Lower leg skin (tissue), 4 donors: Measurements from ENCODE around the gene CAMK2A. TPM values are rescaled to one million over a fixed set of nuclear protein-coding genes. Genes with fewer than 3 reads are reported as not detected.

Experiments
- DNase-seq, 2 donors: peaks; one replicate each; pipeline ENCODE4 v3.0.0-alpha.2; 2019; ENCODE audit warnings: low spot score in 2 of 2
- H3K4me3 ChIP-seq: fragments of 200-600 bp; sonication (generic); 2 replicates; pipeline ENCODE4 v1.5.1; 2017; ENCODE audit warnings: mild to moderate bottlenecking, low read depth; ENCODE audit not compliant: poor library complexity, severe bottlenecking
- CTCF ChIP-seq, 3 donors: fragments of 450-650 bp; IDR thresholded peaks; one replicate each; pipeline ENCODE4 v1.5.1; 2016; ENCODE audit warnings: antibody characterized with exemption in 3 of 3, mild to moderate bottlenecking in 3 of 3, moderate library complexity in 2 of 3
- POLR2A ChIP-seq, 2 donors: fragments of 450-650 bp; IDR thresholded peaks; one replicate each; pipeline ENCODE4 v1.6.1; 2016 to 2017; ENCODE audit warnings: antibody characterized with exemption in 2 of 2, mild to moderate bottlenecking in 1 of 2, moderate library complexity in 1 of 2
- WGBS, 2 donors: methylation state at CpG; one replicate each; pipeline ENCODE4 v1.1.5; 2018; 5-methylcytosine and 5-hydroxymethylcytosine counted together
- intact Hi-C: fragments of 100-400 bp; cut with DNase I; formaldehyde crosslinking; loops from one replicate; pipeline ENCODE4 v1.15.0; 2023; ENCODE audit warnings: low total_unique reads
- total RNA-seq, 4 donors: library from RNA; depleted of rRNA; stranded (reverse); fragments of >200 nt; gene quantifications; one replicate each; pipeline ENCODE4 v1.1.0, GENCODE V29; 2016

The CAMK2A gene
- total RNA-seq, 4 donors from 2014 or later, result 0.23 TPM; not detected in 3

GRCh38 chr5:150301901-150302300, 12.3 kb upstream of the CAMK2A start:
- TF ChIP-seq CTCF (IDR thresholded peaks at IDR 0.05) (no peak), POLR2A (IDR thresholded peaks at IDR 0.05) (no peak)
- no peak overlapping the region for H3K4me3 ChIP-seq
- intact Hi-C loops, result no loop called here
- DNase-seq, result no peak
- WGBS, 2 donors, result 20 to 21% methylated on average over 21 to 22 of the region's 22 CpGs

- H3K4me3 ChIP-seq, result no peak overlapping the region
- no peak for DNase-seq
- TF ChIP-seq POLR2A (IDR thresholded peaks at IDR 0.05) (no peak), CTCF (IDR thresholded peaks at IDR 0.05) (no peak)
- WGBS, 2 donors, result 56% methylated on average over 1 of the region's 1 CpG
- intact Hi-C loops, result no loop called here
Observed at GRCh38 chr5:150301170-150301505, 11.6 kb upstream of the CAMK2A start.

- TF ChIP-seq POLR2A (IDR thresholded peaks at IDR 0.05), result no peak
- no peak for TF ChIP-seq CTCF (IDR thresholded peaks at IDR 0.05)
- intact Hi-C loops, result no loop called here
- WGBS, 2 donors, result 81 to 89% methylated on average over 13 of the region's 13 CpGs
- H3K4me3 ChIP-seq, result no peak overlapping the region
- DNase-seq, result no peak
Observed at GRCh38 chr5:150300496-150301169, 11.1 kb upstream of the CAMK2A start.

GRCh38 chr5:150299571-150300327, 10.2 kb upstream of the CAMK2A start:
- no peak for DNase-seq
- intact Hi-C loops, result no loop called here
- no peak overlapping the region for H3K4me3 ChIP-seq
- WGBS, 2 donors, result 42 to 58% methylated on average over 6 of the region's 6 CpGs
- TF ChIP-seq CTCF (IDR thresholded peaks at IDR 0.05) (no peak), POLR2A (IDR thresholded peaks at IDR 0.05) (no peak)

- intact Hi-C loops, result no loop called here
- peak in 1 of 2 donors; percentile 36 for DNase-seq
- TF ChIP-seq POLR2A (IDR thresholded peaks at IDR 0.05), result no peak
- no peak for TF ChIP-seq CTCF (IDR thresholded peaks at IDR 0.05)
- no peak overlapping the region for H3K4me3 ChIP-seq
- WGBS, 2 donors, result 41 to 47% methylated on average over 10 of the region's 10 CpGs
Observed at GRCh38 chr5:150298701-150299451, 9.3 kb upstream of the CAMK2A start.
